Measurements from ENCODE around the gene NEUROD4.

Gene NEUROD4

GRCh38 chr12:55061024-55061423, 41.2 kb downstream of the NEUROD4 start:
- no peak for DNase-seq

GRCh38 chr12:55063291-55063690, 43.5 kb downstream of the NEUROD4 start:
- no peak for DNase-seq

- no peak for DNase-seq
Observed at GRCh38 chr12:55065535-55065934, 45.8 kb downstream of the NEUROD4 start.

- no peak for DNase-seq
Observed at GRCh38 chr12:55067701-55068100, 47.9 kb downstream of the NEUROD4 start.

- DNase-seq, result peak; percentile 50 to 84
Observed at GRCh38 chr12:55068416-55069010, 48.7 kb downstream of the NEUROD4 start.

GRCh38 chr12:55072083-55072482, 52.3 kb downstream of the NEUROD4 start:
- peak; percentile 49 to 74 for DNase-seq

GRCh38 chr12:55073043-55074022, 53.6 kb downstream of the NEUROD4 start:
- peak; percentile 51 to 87 for DNase-seq

GRCh38 chr12:55074806-55075205, 55.0 kb downstream of the NEUROD4 start:
- no peak for DNase-seq
